IPS-18c (cell line): Measurements from ENCODE around the gene AGBL5.

Source experiments
- H3K4me3 ChIP-seq: 2 replicates; pipeline ENCODE4 v1.7.0; 2013; ENCODE audit warnings: low read depth, mild to moderate bottlenecking, low read length, moderate library complexity; ENCODE audit not compliant: insufficient read depth
- H3K9me3 ChIP-seq: one replicate; pipeline ENCODE4 v1.6.1; 2013; ENCODE audit warnings: mild to moderate bottlenecking, low read length, moderate library complexity; ENCODE audit not compliant: control insufficient read depth, insufficient read depth

AGBL5 gene

GRCh38 chr2:27050996-27051901 is at the start of gene AGBL5:
AGBL5 (plus strand) TSS chr2:27051668; CDS start chr2:27052959, 1,291 bp downstream.
- Histone ChIP-seq H3K9me3 (peaks cover 2% of the 10 kb centered on the region), H3K4me3 (peak within 1 kb of the TSS; percentile 90)

GRCh38 chr2:27001950-27002349 is 49.5 kb upstream of the AGBL5 start:
- H3K9me3 ChIP-seq: no peaks in the 10 kb centered on the region

DNA sequence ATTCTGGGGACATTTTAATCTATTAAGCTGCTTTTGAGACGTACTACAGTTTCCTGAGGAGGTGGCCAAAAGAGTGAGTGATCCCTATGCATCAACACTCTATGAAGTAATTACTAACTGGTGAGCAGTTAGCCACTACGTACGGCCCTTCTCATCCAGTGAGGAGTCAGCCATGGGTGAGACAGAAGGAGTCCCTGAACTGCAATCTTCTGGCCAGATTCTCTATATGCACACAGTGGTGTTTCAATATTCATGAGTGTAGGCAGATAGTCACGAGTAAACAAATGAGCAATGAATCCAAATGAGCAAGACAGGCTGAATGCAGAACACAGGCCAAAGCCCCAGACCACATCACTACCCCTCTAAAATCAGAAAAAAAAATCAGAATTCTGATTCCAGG is 48.5 kb upstream of the AGBL5 start:
- Histone ChIP-seq H3K4me3 (no peak overlapping the region), H3K9me3 (no peaks in the 10 kb centered on the region)

More at GRCh38 chr2:27001950-27002349, 49.5 kb upstream of the AGBL5 start:
- no peak overlapping the region for H3K4me3 ChIP-seq

GRCh38 chr2:27003857-27004256 is 47.6 kb upstream of the AGBL5 start:
- H3K4me3 ChIP-seq: no peak overlapping the region

DNA sequence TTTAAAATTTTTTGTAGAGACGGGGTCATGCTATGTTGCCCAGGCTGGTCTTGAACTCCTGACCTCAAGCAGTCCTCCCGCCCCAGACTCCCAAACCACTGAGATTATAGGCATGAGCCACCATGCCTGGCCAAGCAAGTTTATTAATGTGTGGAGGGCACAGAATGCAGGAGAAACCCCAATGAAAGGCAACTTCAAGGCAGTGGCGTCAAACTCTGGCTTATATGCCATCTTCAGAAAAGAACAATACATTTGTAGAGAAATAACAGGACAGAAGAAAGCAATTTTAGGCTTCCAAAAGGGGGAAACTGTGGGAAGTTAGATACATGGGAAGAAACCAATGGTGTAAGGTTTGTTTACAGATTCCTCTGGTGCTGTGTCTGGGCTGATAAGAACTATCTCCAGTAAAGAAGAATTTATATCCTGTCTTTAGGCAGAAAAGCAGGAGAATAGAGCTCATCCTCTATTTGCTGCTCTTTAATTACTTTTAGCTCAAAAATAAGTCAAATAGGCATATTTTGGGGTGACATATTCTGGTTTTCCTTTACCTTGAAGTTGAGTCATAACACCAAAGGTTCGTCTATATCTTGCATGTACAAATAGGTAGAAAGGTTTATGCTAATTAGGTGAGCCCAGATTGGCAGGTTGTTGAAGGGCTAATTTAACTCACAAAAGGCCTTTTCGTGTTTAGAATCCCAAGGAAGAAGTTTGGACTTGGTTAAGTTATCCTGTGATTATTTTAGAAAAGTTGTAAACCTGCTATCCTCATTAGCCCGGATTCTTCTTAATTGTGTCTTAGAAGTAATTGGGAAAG is 44.7 kb upstream of the AGBL5 start:
- Histone ChIP-seq H3K4me3 (no peak overlapping the region), H3K9me3 (no peaks in the 10 kb centered on the region)

More at GRCh38 chr2:27003857-27004256, 47.6 kb upstream of the AGBL5 start:
- H3K9me3 ChIP-seq: no peaks in the 10 kb centered on the region

- Histone ChIP-seq H3K4me3 (no peak overlapping the region), H3K9me3 (peaks cover 2% of the 10 kb centered on the region)
These were observed 43.8 kb upstream of the AGBL5 start for GRCh38 chr2:27007416-27008374.

GRCh38 chr2:27008678-27009077 is 42.8 kb upstream of the AGBL5 start:
- peaks cover 2% of the 10 kb centered on the region for H3K9me3 ChIP-seq
- no peak overlapping the region for H3K4me3 ChIP-seq

DNA sequence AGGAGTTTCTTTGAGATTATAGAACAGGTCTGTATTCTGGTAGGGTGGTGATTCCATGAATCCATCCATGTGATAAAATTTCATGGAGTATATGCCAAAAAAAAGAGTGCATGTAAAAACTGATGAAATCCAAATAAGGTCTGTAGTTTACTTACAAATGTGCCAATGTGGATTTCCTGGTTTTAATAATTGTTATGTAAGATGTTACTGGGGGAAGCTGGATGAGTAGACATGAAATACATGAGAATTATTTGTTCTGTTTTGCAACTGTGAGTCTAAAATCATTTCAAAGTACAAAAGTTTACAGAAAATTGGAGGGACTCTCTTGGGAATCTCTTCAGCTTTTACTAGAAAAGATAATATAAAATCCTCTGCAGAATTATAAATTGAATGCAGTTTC is 42.4 kb upstream of the AGBL5 start:
- no peak overlapping the region for H3K4me3 ChIP-seq
- peaks cover 2% of the 10 kb centered on the region for H3K9me3 ChIP-seq

DNA sequence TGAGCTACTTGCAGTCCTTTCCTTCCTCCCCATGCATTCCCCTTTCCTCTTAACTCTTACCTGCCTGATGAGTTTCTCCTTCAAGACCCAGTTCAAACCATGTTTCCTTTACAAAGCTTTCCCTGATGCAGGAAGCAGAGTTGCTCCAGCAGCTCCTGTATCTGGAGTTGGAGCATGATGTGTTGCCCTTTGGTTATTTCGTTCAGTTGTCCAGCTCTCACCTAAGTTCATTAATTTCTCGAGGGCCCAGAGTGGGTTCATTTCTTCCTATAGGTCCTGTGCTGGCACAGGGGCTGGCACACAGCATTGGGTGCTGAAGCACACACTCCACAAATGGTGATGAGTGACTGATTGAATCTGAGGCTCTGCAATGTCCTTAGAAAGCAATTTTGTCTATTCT is 41.8 kb upstream of the AGBL5 start:
- Histone ChIP-seq H3K9me3 (peaks cover 2% of the 10 kb centered on the region), H3K4me3 (no peak overlapping the region)

DNA sequence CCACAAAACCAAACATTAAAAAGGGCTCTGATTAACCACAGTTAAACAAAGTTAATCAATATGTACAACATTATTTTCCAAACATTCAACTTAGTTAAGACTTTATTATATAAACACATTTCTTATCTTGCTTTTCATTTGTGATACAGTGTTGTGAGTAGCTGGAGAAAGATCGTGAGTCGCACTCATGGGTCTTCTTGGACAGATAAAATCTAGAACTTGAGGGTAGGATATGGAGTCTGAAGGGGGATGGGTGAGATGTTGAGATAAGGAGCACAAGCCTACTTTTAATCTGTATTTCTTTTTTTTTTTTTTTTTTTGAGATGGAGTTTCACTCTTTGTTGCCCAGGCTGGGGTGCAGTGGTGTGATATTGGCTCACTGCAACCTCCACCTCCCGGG is 41.3 kb upstream of the AGBL5 start:
- H3K9me3 ChIP-seq: peaks cover 2% of the 10 kb centered on the region
- no peak overlapping the region for H3K4me3 ChIP-seq

- Histone ChIP-seq H3K4me3 (no peak overlapping the region), H3K9me3 (peaks cover 2% of the 10 kb centered on the region)
These were observed 37.7 kb upstream of the AGBL5 start for GRCh38 chr2:27013738-27014137.

- no peak overlapping the region for H3K4me3 ChIP-seq
- peaks cover 2% of the 10 kb centered on the region for H3K9me3 ChIP-seq
These were observed 36.6 kb upstream of the AGBL5 start for GRCh38 chr2:27014771-27015433.

DNA sequence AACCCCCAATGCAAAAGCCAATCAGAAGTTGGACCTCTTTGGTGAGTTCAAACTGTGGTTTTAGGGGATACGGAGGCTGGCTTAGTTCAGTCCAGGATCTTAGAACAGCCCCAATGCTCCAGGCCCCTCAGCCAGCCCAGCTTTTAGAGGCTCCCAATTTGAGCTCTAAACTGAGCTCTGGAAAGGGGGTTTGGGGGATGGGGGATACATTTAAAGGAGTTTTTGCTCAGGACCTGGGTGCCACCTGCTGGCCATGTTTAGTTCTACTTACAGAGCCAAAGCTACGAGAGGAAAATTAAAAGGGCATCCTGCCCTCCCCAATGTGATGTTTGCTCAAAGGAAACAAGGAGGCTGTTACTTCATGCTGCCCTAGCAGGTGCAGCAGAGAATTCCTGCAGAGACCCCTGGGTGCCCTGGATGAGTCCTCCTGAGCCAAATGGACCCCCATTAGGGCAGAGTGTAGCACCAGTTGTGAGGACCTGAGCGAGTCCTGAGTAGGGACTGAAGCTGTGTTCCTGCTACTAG is 34.6 kb upstream of the AGBL5 start:
- Histone ChIP-seq H3K4me3 (no peak overlapping the region), H3K9me3 (peaks cover 2% of the 10 kb centered on the region)

- Histone ChIP-seq H3K9me3 (no peaks in the 10 kb centered on the region), H3K4me3 (no peak overlapping the region)
These were observed 33.3 kb upstream of the AGBL5 start for GRCh38 chr2:27018142-27018541.

DNA sequence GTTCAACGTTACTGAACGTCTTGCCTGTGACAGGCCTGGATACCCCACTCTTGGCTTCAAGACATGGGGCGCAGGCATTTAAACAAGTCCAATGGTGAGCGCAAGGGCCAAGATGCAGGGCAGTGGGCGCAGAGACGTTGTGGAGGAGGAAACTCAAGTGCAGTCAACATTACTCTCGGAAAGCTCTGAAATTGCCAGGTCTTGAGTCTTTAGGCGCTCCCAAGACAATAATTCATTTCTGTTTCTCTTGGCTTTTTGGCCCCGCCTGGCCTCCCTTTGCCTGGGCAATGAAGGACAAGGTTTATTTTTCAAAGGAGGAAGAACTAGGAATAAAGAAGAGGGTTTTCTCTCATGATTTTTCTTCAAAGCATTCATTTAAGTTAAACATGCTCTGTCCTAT is 32.0 kb upstream of the AGBL5 start:
- H3K9me3 ChIP-seq: no peaks in the 10 kb centered on the region
- H3K4me3 ChIP-seq: no peak overlapping the region
